ENCODE data around the gene CDC42EP1.

DNA sequence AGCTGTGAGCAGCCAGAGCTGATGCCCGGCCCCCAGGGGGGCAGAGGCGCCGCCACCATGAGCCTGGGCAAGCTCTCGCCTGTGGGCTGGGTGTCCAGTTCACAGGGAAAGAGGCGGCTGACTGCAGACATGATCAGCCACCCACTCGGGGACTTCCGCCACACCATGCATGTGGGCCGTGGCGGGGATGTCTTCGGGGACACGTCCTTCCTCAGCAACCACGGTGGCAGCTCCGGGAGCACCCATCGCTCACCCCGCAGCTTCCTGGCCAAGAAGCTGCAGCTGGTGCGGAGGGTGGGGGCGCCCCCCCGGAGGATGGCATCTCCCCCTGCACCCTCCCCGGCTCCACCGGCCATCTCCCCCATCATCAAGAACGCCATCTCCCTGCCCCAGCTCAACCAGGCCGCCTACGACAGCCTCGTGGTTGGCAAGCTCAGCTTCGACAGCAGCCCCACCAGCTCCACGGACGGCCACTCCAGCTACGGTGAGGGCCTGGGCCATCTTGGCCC is 6.1 kb downstream of the CDC42EP1 start:
- TF ChIP-seq, protein P1, sequence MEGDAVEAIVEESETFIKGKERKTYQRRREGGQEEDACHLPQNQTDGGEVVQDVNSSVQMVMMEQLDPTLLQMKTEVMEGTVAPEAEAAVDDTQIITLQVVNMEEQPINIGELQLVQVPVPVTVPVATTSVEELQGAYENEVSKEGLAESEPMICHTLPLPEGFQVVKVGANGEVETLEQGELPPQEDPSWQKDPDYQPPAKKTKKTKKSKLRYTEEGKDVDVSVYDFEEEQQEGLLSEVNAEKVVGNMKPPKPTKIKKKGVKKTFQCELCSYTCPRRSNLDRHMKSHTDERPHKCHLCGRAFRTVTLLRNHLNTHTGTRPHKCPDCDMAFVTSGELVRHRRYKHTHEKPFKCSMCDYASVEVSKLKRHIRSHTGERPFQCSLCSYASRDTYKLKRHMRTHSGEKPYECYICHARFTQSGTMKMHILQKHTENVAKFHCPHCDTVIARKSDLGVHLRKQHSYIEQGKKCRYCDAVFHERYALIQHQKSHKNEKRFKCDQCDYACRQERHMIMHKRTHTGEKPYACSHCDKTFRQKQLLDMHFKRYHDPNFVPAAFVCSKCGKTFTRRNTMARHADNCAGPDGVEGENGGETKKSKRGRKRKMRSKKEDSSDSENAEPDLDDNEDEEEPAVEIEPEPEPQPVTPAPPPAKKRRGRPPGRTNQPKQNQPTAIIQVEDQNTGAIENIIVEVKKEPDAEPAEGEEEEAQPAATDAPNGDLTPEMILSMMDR (IDR thresholded peaks at IDR 0.05): no peak
- TF ChIP-seq SIN3A (IDR thresholded peaks at IDR 0.05; ENCODE audit: borderline replicate concordance, insufficient read depth, low read depth, low read length): no peak
- no peak for TF ChIP-seq POLR2AphosphoS5 (IDR thresholded peaks at IDR 0.05; ENCODE audit: low read depth, low read length)
- TF ChIP-seq, protein P2, sequence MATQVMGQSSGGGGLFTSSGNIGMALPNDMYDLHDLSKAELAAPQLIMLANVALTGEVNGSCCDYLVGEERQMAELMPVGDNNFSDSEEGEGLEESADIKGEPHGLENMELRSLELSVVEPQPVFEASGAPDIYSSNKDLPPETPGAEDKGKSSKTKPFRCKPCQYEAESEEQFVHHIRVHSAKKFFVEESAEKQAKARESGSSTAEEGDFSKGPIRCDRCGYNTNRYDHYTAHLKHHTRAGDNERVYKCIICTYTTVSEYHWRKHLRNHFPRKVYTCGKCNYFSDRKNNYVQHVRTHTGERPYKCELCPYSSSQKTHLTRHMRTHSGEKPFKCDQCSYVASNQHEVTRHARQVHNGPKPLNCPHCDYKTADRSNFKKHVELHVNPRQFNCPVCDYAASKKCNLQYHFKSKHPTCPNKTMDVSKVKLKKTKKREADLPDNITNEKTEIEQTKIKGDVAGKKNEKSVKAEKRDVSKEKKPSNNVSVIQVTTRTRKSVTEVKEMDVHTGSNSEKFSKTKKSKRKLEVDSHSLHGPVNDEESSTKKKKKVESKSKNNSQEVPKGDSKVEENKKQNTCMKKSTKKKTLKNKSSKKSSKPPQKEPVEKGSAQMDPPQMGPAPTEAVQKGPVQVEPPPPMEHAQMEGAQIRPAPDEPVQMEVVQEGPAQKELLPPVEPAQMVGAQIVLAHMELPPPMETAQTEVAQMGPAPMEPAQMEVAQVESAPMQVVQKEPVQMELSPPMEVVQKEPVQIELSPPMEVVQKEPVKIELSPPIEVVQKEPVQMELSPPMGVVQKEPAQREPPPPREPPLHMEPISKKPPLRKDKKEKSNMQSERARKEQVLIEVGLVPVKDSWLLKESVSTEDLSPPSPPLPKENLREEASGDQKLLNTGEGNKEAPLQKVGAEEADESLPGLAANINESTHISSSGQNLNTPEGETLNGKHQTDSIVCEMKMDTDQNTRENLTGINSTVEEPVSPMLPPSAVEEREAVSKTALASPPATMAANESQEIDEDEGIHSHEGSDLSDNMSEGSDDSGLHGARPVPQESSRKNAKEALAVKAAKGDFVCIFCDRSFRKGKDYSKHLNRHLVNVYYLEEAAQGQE (IDR thresholded peaks at IDR 0.05; ENCODE audit: insufficient read depth in 1 of 2, low read depth in 2 of 2, low read length in 1 of 2): no peak
